Tibial nerve (tissue), 4 donors: ENCODE data around the gene MTG2. TPM values are rescaled to one million over a fixed set of nuclear protein-coding genes. Genes with fewer than 3 reads are reported as not detected.

ENCODE experiments used
- DNase-seq, 2 donors: peaks; one replicate each; pipeline ENCODE4 v3.0.0-alpha.2; 2019; ENCODE audit warnings: low spot score in 2 of 2
- H3K27ac ChIP-seq, 4 donors: fragments of 200-600 bp; sonication (generic) in 3 of 4; one replicate each; pipeline ENCODE4 v1.5.1; 2017 to 2019; ENCODE audit warnings: mild to moderate bottlenecking in 1 of 4
- H3K27me3 ChIP-seq, 2 donors: fragments of 200-600 bp; sonication (generic) in 1 of 2; one replicate each; pipeline versions ENCODE4 v1.5.1 to v1.6.0; 2017 to 2019
- H3K36me3 ChIP-seq, 3 donors: fragments of 200-600 bp; sonication (generic); one replicate each; pipeline ENCODE4 v1.5.1; 2018 to 2019
- H3K4me1 ChIP-seq, 4 donors: fragments of 200-600 bp; sonication (generic) in 3 of 4; one replicate each; pipeline ENCODE4 v1.5.1; 2017 to 2019
- H3K4me3 ChIP-seq, 4 donors: fragments of 200-600 bp; sonication (generic) in 3 of 4; one replicate each; pipeline ENCODE4 v1.5.1; 2017 to 2019; ENCODE audit warnings: mild to moderate bottlenecking in 1 of 4, moderate library complexity in 1 of 4
- H3K9me3 ChIP-seq, 4 donors: fragments of 200-600 bp; sonication (generic) in 3 of 4; one replicate each; pipeline ENCODE4 v1.5.1; 2017 to 2019
- EP300 ChIP-seq, 2 donors: sonication (generic); formaldehyde crosslinking; IDR thresholded peaks; one replicate each; pipeline ENCODE4 v1.6.1; 2017; ENCODE audit warnings: antibody characterized with exemption in 2 of 2, mild to moderate bottlenecking in 1 of 2
- POLR2A ChIP-seq, 2 donors: fragments of 450-650 bp; IDR thresholded peaks; one replicate each; pipeline ENCODE4 v1.6.1; 2017; ENCODE audit warnings: antibody characterized with exemption in 2 of 2, mild to moderate bottlenecking in 2 of 2, moderate library complexity in 2 of 2
- WGBS, 2 donors: methylation state at CpG; one replicate each; pipeline ENCODE4 v1.1.5; 2018; 5-methylcytosine and 5-hydroxymethylcytosine counted together
- total RNA-seq, 4 donors: library from RNA; depleted of rRNA; stranded (reverse); fragments of >200 nt; gene quantifications; one replicate each; pipeline ENCODE4 v1.1.0, GENCODE V29; 2016
- TF ChIP-seq, protein P1 (sequence below), 5 experiments: fragments of 200-600 bp in 3 of 5; fragments of 450-650 bp in 2 of 5; sonication (generic) in 3 of 5; IDR thresholded peaks; one replicate each; pipeline ENCODE4 v1.5.1; 2016 to 2019; ENCODE audit warnings: antibody characterized with exemption in 5 of 5, mild to moderate bottlenecking in 3 of 5, moderate library complexity in 2 of 5

MTG2 gene
- total RNA-seq, 4 donors from 2014 or later: 24.7 to 46.9 (median 41.6) TPM

DNA sequence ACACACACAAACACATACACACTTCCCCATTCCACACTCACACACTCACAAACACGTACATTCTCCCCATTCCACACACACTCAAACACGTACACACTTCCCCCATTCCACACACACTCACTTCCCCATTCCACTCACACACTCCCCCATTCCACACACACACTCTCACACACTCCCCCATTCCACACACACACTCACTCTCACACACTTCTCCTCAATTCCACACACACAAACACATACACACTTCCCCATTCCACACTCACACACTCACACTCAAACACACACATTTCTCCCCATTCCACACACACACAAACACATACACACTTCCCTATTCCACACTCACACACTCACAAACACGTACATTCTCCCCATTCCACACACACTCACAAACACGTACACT lies 46.8 kb downstream of the MTG2 start:
- Histone ChIP-seq H3K4me3 (no peak overlapping the region), H3K27ac (no peak overlapping the region), H3K4me1 (no peaks in the 10 kb centered on the region), H3K36me3 (no peaks in the 10 kb centered on the region), H3K27me3 (peaks cover 0 to 73% of the 10 kb centered on the region in 2 donors), H3K9me3 (no peaks in the 10 kb centered on the region)
- TF ChIP-seq POLR2A (IDR thresholded peaks at IDR 0.05) (no peak), EP300 (IDR thresholded peaks at IDR 0.05) (no peak)
- TF ChIP-seq, protein P1, sequence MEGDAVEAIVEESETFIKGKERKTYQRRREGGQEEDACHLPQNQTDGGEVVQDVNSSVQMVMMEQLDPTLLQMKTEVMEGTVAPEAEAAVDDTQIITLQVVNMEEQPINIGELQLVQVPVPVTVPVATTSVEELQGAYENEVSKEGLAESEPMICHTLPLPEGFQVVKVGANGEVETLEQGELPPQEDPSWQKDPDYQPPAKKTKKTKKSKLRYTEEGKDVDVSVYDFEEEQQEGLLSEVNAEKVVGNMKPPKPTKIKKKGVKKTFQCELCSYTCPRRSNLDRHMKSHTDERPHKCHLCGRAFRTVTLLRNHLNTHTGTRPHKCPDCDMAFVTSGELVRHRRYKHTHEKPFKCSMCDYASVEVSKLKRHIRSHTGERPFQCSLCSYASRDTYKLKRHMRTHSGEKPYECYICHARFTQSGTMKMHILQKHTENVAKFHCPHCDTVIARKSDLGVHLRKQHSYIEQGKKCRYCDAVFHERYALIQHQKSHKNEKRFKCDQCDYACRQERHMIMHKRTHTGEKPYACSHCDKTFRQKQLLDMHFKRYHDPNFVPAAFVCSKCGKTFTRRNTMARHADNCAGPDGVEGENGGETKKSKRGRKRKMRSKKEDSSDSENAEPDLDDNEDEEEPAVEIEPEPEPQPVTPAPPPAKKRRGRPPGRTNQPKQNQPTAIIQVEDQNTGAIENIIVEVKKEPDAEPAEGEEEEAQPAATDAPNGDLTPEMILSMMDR (IDR thresholded peaks at IDR 0.05): no peak
- no peak for DNase-seq
- WGBS, 2 donors: 65 to 80% methylated on average over 4 of the region's 4 CpGs

DNA sequence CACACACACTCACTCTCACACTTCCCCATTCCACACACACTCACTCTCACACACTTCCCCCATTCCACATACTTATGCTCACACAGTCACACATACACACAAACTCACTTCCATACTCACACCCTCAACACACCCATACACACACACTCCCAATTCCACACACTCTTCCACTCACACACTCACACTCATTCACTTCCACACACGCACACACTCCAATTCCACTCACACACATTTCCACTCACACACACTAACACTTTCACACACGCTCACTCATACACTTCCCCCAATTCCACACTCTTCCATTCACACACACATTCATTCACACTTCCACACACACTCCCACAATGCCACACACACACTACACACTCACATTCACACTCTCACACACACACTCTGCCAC lies 47.4 kb downstream of the MTG2 start:
- Histone ChIP-seq H3K36me3 (no peaks in the 10 kb centered on the region), H3K4me3 (no peak overlapping the region), H3K4me1 (no peaks in the 10 kb centered on the region), H3K9me3 (no peaks in the 10 kb centered on the region), H3K27me3 (peaks cover 0 to 67% of the 10 kb centered on the region in 2 donors), H3K27ac (no peak overlapping the region)
- no peak for TF ChIP-seq EP300 (IDR thresholded peaks at IDR 0.05)
- TF ChIP-seq, protein P1 (IDR thresholded peaks at IDR 0.05): no peak
- no peak for TF ChIP-seq POLR2A (IDR thresholded peaks at IDR 0.05)
- no peak for DNase-seq
- 95 to 97% methylated on average over 2 of the region's 2 CpGs for WGBS, 2 donors

DNA sequence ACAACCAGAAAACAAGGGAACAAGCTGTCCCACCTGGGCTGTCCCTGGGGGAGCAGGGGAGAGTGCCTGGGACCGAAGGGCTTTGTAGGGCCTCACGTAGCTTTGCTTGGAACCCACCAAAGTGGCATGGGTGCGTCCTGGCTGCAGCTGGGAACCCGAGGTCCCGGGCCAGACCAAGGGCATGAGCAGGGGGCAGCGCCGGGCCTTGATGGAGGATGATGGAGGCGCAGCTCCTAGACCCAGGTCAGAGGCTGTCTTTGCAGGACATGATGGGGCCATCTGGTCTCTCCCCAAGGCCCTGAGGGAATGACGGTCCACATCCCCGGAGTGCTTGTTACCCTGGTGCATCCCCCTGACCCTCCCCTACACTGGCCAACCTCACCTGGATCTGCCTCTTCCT lies 47.9 kb downstream of the MTG2 start:
- DNase-seq: no peak
- Histone ChIP-seq H3K27ac (no peak overlapping the region), H3K4me3 (no peak overlapping the region), H3K27me3 (peaks cover 0 to 63% of the 10 kb centered on the region in 2 donors), H3K9me3 (no peaks in the 10 kb centered on the region), H3K36me3 (no peaks in the 10 kb centered on the region), H3K4me1 (no peaks in the 10 kb centered on the region)
- TF ChIP-seq POLR2A (IDR thresholded peaks at IDR 0.05) (no peak), EP300 (IDR thresholded peaks at IDR 0.05) (no peak)
- TF ChIP-seq, protein P1 (IDR thresholded peaks at IDR 0.05): no peak
- 87 to 89% methylated on average over 10 of the region's 10 CpGs for WGBS, 2 donors

DNA sequence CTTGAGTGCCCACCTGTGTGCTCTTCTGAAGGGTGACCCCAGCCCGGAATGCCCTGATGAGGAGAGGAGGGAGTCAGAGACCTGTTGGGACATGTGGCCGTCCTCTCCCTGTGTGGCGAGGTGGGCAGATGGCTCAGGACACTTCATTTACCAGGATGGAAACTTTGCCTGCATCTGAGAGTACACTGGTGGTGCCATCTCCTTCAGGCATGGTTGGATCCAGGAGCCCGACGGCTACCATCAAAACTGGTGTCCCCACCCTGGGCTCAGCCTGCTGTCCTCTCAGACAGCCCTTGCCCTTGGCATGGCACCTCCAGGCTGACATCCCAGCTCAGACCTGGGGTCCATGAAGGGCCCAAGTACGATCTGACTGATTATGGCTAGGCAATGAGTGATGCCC lies 48.5 kb downstream of the MTG2 start:
- Histone ChIP-seq H3K9me3 (no peaks in the 10 kb centered on the region), H3K27ac (no peak overlapping the region), H3K4me1 (no peaks in the 10 kb centered on the region), H3K4me3 (no peak overlapping the region), H3K27me3 (peaks cover 0 to 57% of the 10 kb centered on the region in 2 donors), H3K36me3 (no peaks in the 10 kb centered on the region)
- DNase-seq: no peak
- TF ChIP-seq POLR2A (IDR thresholded peaks at IDR 0.05) (no peak), EP300 (IDR thresholded peaks at IDR 0.05) (no peak)
- TF ChIP-seq, protein P1 (IDR thresholded peaks at IDR 0.05): no peak
- 70 to 84% methylated on average over 5 to 6 of the region's 6 CpGs for WGBS, 2 donors

DNA sequence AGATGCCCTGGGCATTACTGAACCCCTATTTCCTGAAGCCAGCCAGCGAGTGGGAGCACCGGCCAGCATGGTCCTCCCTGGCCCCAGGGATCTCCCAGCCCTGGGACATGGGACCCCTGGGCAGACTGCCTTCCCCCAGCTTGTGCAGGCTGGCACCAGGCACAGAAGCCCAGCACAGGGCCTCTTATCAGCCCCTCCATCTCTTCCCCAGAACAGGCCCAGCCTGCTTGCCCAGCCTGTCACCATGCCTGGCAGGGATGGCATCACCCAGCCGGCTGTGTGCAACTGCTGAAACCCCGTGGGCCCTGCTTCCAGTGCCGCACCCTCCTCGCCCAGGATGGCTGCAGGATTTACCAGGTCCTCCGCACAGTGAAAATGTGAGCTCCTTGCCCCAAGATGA lies 49.4 kb downstream of the MTG2 start:
- no peak for TF ChIP-seq EP300 (IDR thresholded peaks at IDR 0.05)
- TF ChIP-seq POLR2A (IDR thresholded peaks at IDR 0.05): no peak
- TF ChIP-seq, protein P1 (IDR thresholded peaks at IDR 0.05): no peak
- Histone ChIP-seq H3K27ac (no peak overlapping the region), H3K9me3 (no peaks in the 10 kb centered on the region), H3K36me3 (no peaks in the 10 kb centered on the region), H3K27me3 (peaks cover 0 to 48% of the 10 kb centered on the region in 2 donors), H3K4me1 (peaks cover 0 to under 1% (median 0%) of the 10 kb centered on the region in 4 donors), H3K4me3 (no peak overlapping the region)
- WGBS, 2 donors: 89 to 90% methylated on average over 7 of the region's 7 CpGs
- no peak for DNase-seq
